GM12872 (cell line): ENCODE measurements around the gene CXCL1.

Experiments
- CTCF ChIP-seq: IDR thresholded peaks from 3 replicates; pipeline ENCODE4 v1.5.1; 2011; ENCODE audit warnings: low read depth, mild to moderate bottlenecking, low read length, moderate library complexity; ENCODE audit not compliant: insufficient read depth

Gene CXCL1

GRCh38 chr4:73885574-73886267 is 16.5 kb downstream of the CXCL1 start:
- TF ChIP-seq CTCF: no peak

GRCh38 chr4:73891326-73891725 is 22.1 kb downstream of the CXCL1 start:
- TF ChIP-seq CTCF: no peak

GRCh38 chr4:73891739-73892405 is 22.7 kb downstream of the CXCL1 start:
- no peak for TF ChIP-seq CTCF

DNA sequence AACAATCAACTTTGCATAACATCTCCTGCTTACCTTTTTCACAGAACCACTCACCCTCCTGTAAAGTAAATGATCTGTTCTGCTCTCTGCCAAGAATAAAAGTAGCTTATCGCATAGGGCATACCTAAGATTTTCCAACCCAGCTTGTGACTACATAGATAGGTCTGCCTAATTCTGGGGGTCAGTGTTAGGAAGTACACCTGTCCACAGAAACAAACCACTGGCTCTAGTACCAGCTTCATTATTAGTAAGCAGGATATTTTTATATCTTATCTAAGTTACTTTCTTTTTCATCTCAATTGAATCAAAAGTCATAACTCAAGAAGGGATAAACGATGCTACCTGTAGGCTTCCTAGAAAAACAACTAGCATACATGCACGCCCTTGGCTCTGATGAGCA is 23.8 kb downstream of the CXCL1 start:
- TF ChIP-seq CTCF: no peak

DNA sequence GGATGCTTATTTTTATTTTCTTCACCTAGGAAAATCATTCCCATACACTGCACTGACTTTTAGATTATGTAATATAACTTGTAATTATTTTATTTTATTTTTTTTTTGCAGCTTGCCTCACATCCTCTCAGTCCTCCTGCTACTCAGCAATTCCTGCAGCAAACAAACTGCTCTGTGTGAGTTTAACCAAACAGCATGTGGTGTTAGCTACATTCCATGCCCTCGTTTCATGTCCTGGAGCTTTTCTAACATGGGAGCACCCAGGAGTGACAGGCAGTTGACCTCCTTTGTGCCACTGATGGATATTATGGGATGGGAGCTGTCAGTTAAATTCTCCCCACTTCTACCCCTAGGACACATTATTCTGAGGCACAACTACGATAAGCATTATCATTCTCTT is 24.8 kb downstream of the CXCL1 start:
- TF ChIP-seq CTCF: no peak

GRCh38 chr4:73895201-73896175 is 26.3 kb downstream of the CXCL1 start:
- no peak for TF ChIP-seq CTCF

GRCh38 chr4:73896416-73896815 is 27.2 kb downstream of the CXCL1 start:
- TF ChIP-seq CTCF: no peak
